HepG2 (cell line): Measurements from ENCODE around the gene DYNC2I2. TPM values are rescaled to one million over a fixed set of nuclear protein-coding genes. Genes with fewer than 3 reads are reported as not detected.

Experiments used
- ATF7 ChIP-seq, 2 experiments: fragments of 450-650 bp in 1 of 2; sonication (generic) in 1 of 2; formaldehyde crosslinking in 1 of 2; IDR thresholded peaks; 2 replicates each; pipeline versions ENCODE4 v1.4.0 to v1.6.1; 2016 to 2020; ENCODE audit warnings: antibody characterized with exemption in 1 of 2, mild to moderate bottlenecking in 1 of 2, missing genetic modification reagents in 1 of 2
- BORCS8-MEF2B ChIP-seq: sonication (generic); formaldehyde crosslinking; IDR thresholded peaks from 2 replicates; pipeline ENCODE4 v1.8.0; 2022; ENCODE audit warnings: mild to moderate bottlenecking, missing genetic modification reagents
- BRD4 ChIP-seq: sonication (generic); formaldehyde crosslinking; IDR thresholded peaks from 2 replicates; pipeline ENCODE4 v1.4.0; 2020; ENCODE audit warnings: missing genetic modification reagents
- FOXP1 ChIP-seq, 2 experiments: fragments of 450-650 bp in 1 of 2; IDR thresholded peaks; 2 replicates each; pipeline ENCODE4 v1.6.1; 2017 to 2018; ENCODE audit warnings: antibody characterized with exemption in 1 of 2
- ISX ChIP-seq: sonication (generic); formaldehyde crosslinking; conservative IDR thresholded peaks from 2 replicates; pipeline ENCODE4 v1.5.0; 2020; ENCODE audit warnings: missing genetic modification reagents
- MIER2 ChIP-seq: IDR thresholded peaks from 2 replicates; pipeline ENCODE4 v1.6.1; 2016; ENCODE audit warnings: missing biosample characterization, missing genetic modification reagents
- PATZ1 ChIP-seq: sonication (generic); formaldehyde crosslinking; IDR thresholded peaks from 2 replicates; pipeline ENCODE4 v1.4.0; 2020; ENCODE audit warnings: missing genetic modification reagents
- RFXAP ChIP-seq: sonication (generic); formaldehyde crosslinking; IDR thresholded peaks from 2 replicates; pipeline ENCODE4 v1.4.0; 2020; ENCODE audit warnings: missing genetic modification reagents, borderline replicate concordance
- SIN3B ChIP-seq: fragments of 150-350 bp; IDR thresholded peaks from 2 replicates; pipeline ENCODE4 v1.6.1; 2014; ENCODE audit warnings: low read length
- SOX6 ChIP-seq, 2 experiments: fragments of 450-650 bp in 1 of 2; sonication (generic) in 1 of 2; formaldehyde crosslinking in 1 of 2; IDR thresholded peaks; 2 replicates each; pipeline versions ENCODE4 v1.4.0 to v1.6.1; 2017 to 2020; ENCODE audit warnings: antibody characterized with exemption in 1 of 2, mild to moderate bottlenecking in 1 of 2, missing genetic modification reagents in 1 of 2
- TGIF2 ChIP-seq: IDR thresholded peaks from 2 replicates; pipeline ENCODE4 v1.6.1; 2016; ENCODE audit warnings: control low read depth, missing compliant biosample characterization
- ZNF101 ChIP-seq: sonication (generic); formaldehyde crosslinking; IDR thresholded peaks from 2 replicates; pipeline ENCODE4 v1.4.0; 2020; ENCODE audit warnings: mild to moderate bottlenecking, low read depth, missing genetic modification reagents, borderline replicate concordance
- ZNF44 ChIP-seq: sonication (generic); formaldehyde crosslinking; IDR thresholded peaks from 2 replicates; pipeline ENCODE4 v1.5.1; 2020; ENCODE audit warnings: mild to moderate bottlenecking, missing genetic modification reagents
- ZNF572 ChIP-seq: sonication (generic); formaldehyde crosslinking; IDR thresholded peaks from 2 replicates; pipeline ENCODE4 v1.5.1; 2020; ENCODE audit warnings: mild to moderate bottlenecking, missing genetic modification reagents
- ZNF574 ChIP-seq: sonication (generic); formaldehyde crosslinking; IDR thresholded peaks from 2 replicates; pipeline ENCODE4 v1.4.0; 2020; ENCODE audit warnings: missing genetic modification reagents
- ZNF788 ChIP-seq: sonication (generic); formaldehyde crosslinking; IDR thresholded peaks from 2 replicates; pipeline ENCODE4 v1.5.0; 2020; ENCODE audit warnings: mild to moderate bottlenecking, missing genetic modification reagents, borderline replicate concordance
- ZSCAN29 ChIP-seq: sonication (generic); formaldehyde crosslinking; conservative IDR thresholded peaks from 2 replicates; pipeline ENCODE4 v1.4.0; 2020; ENCODE audit warnings: mild to moderate bottlenecking, missing genetic modification reagents
- polyA plus RNA-seq, 8 experiments: library from polyadenylated mRNA; depleted of rRNA in 3 of 8; stranded (reverse) in 7 of 8; unstranded in 1 of 8; fragments of >200 nt; fragmentation: Illumina TruSeq in 4 of 8; extraction: Trizol in 4 of 8; gene quantifications; 2 replicates each; pipeline versions ENCODE4 v1.2.1 to v1.2.3, GENCODE V29; 2011 to 2016; ENCODE audit warnings: low read depth in 4 of 8, missing spikeins in 1 of 8, mixed read lengths in 1 of 8; ENCODE audit not compliant: insufficient read depth in 1 of 8
- total RNA-seq, 5 experiments: library from RNA; depleted of rRNA; stranded (reverse); fragments of >200 nt; fragmentation: Illumina TruSeq; extraction: Trizol; gene quantifications; 2 replicates each; pipeline ENCODE4 v1.2.3, GENCODE V29; 2016; ENCODE audit warnings: low read depth in 1 of 5
- TF ChIP-seq, protein P1 (sequence below): sonication (generic); formaldehyde crosslinking; IDR thresholded peaks from 2 replicates; pipeline ENCODE4 v1.5.0; 2020; ENCODE audit warnings: mild to moderate bottlenecking, missing genetic modification reagents, moderate library complexity
- TF ChIP-seq, protein P2 (sequence below): sonication (generic); formaldehyde crosslinking; IDR thresholded peaks from 2 replicates; pipeline ENCODE4 v1.8.1; 2023; ENCODE audit warnings: mild to moderate bottlenecking, missing genetic modification reagents, borderline replicate concordance
- TF ChIP-seq, protein P3 (sequence below): sonication (generic); formaldehyde crosslinking; IDR thresholded peaks from 2 replicates; pipeline ENCODE4 v1.4.0; 2020; ENCODE audit warnings: mild to moderate bottlenecking, missing genetic modification reagents

DYNC2I2 gene
- total and polyA plus RNA-seq, 2 of the 13 experiments (the other 11 are each of a cell fraction or from before 2014, with no cell fraction given), result 13.7 to 40.2 TPM

DNA sequence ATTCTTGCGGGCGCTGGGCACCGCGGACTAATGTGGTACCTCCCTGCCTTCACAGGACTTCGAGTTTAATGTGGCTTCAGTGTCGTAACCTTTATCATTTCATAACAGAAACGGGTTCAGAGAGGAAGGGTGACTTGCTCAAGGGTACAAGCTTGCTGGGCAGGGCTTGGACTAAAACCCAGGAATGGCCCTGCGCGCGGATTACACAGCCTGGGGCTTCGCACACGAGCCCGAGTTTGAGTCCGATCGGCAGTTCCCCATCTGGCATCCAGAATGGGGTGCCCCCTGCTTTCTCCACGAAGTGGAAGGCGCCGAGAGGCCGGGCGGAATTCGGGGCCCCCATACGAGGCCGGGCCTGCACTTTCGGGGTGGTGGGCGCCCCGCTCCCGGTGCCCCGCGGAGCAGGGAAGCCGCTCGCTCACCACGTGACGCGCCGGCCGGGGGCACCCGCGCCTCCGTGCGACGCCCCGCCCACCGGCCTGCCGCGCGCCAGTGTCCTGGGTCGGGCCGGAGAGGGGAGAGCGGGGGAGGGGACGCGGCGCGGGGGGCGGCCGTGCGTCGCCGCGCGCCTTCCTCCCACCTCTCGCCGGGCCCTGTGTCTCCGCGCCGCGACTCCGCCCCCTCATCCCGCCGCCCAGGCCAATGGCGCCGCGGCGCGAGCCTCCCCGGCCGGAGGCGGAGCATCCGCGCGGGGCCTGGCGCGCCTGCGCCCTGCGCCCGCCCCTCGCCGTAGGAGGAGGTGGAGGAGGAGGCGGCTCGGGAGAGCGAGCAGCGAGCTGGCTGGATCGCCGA, 32.0 kb upstream of the DYNC2I2 start, which contains the start of gene SET (continued):
- no peak for TF ChIP-seq SOX6 (IDR thresholded peaks at IDR 0.05)
- no peak for TF ChIP-seq SOX6 (CRISPR knock-in tag; IDR thresholded peaks at IDR 0.05)
- TF ChIP-seq, protein P1, sequence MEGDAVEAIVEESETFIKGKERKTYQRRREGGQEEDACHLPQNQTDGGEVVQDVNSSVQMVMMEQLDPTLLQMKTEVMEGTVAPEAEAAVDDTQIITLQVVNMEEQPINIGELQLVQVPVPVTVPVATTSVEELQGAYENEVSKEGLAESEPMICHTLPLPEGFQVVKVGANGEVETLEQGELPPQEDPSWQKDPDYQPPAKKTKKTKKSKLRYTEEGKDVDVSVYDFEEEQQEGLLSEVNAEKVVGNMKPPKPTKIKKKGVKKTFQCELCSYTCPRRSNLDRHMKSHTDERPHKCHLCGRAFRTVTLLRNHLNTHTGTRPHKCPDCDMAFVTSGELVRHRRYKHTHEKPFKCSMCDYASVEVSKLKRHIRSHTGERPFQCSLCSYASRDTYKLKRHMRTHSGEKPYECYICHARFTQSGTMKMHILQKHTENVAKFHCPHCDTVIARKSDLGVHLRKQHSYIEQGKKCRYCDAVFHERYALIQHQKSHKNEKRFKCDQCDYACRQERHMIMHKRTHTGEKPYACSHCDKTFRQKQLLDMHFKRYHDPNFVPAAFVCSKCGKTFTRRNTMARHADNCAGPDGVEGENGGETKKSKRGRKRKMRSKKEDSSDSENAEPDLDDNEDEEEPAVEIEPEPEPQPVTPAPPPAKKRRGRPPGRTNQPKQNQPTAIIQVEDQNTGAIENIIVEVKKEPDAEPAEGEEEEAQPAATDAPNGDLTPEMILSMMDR (CRISPR knock-in tag), result no peak
- TF ChIP-seq ZNF572 (CRISPR knock-in tag), result peak; percentile 57; the same call in 1 of the 2 replicates
- TF ChIP-seq BORCS8-MEF2B, result peak; percentile 44; the same call in 1 of the 2 replicates
- TF ChIP-seq ZNF574 (CRISPR knock-in tag), result peak; percentile 69; the same call in 1 of the 2 replicates
- 0 out of 2 replicates have a peak, but pooled peaks have one; percentile 53 for TF ChIP-seq RFXAP (CRISPR knock-in tag)
- TF ChIP-seq BRD4 (CRISPR knock-in tag), result no peak
- TF ChIP-seq PATZ1, result peak; percentile 67; the same call in 1 of the 2 replicates
- no peak for TF ChIP-seq MIER2 (CRISPR knock-in tag)
- no peak for TF ChIP-seq ZSCAN29
- no peak for TF ChIP-seq ZNF44 (CRISPR knock-in tag)
- no peak for TF ChIP-seq ZNF101 (CRISPR knock-in tag)
- TF ChIP-seq, protein P2, sequence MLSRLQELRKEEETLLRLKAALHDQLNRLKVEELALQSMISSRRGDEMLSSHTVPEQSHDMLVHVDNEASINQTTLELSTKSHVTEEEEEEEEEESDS (CRISPR knock-in tag), result no peak
- no peak for TF ChIP-seq FOXP1 (IDR thresholded peaks at IDR 0.05)
- TF ChIP-seq FOXP1 (CRISPR knock-in tag; IDR thresholded peaks at IDR 0.05), result no peak
- no peak for TF ChIP-seq SIN3B
- TF ChIP-seq ZNF788 (CRISPR knock-in tag), result no peak; the same call in 1 of the 2 replicates
- peak; percentile 60; the same call in 1 of the 2 replicates for TF ChIP-seq TGIF2 (CRISPR knock-in tag)
- no peak for TF ChIP-seq ISX (CRISPR knock-in tag)
- TF ChIP-seq, protein P3, sequence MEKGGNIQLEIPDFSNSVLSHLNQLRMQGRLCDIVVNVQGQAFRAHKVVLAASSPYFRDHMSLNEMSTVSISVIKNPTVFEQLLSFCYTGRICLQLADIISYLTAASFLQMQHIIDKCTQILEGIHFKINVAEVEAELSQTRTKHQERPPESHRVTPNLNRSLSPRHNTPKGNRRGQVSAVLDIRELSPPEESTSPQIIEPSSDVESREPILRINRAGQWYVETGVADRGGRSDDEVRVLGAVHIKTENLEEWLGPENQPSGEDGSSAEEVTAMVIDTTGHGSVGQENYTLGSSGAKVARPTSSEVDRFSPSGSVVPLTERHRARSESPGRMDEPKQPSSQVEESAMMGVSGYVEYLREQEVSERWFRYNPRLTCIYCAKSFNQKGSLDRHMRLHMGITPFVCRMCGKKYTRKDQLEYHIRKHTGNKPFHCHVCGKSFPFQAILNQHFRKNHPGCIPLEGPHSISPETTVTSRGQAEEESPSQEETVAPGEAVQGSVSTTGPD (CRISPR knock-in tag), result no peak
- TF ChIP-seq ATF7 (IDR thresholded peaks at IDR 0.05), result no peak
- no peak for TF ChIP-seq ATF7 (CRISPR knock-in tag; IDR thresholded peaks at IDR 0.05)
